SK-N-SH (cell line): ENCODE results near the gene CDK5RAP2. TPM values are rescaled to one million over a fixed set of nuclear protein-coding genes. Genes with fewer than 3 reads are reported as not detected.

Experiments
- CTCF ChIA-PET: fragments of 300-600, 350-600 bp; formaldehyde crosslinking; extraction: SDS; loops from one replicate; lab custom pipeline; 2021; lab: Yijun Ruan, JAX
- POLR2A ChIA-PET: fragments of 350-600 bp; sonication (Branson Sonifier 250); formaldehyde crosslinking; extraction: SDS; loops from one replicate; lab custom pipeline; 2020; ENCODE audit warnings: antibody characterized with exemption, inconsistent platforms; lab: Yijun Ruan, JAX
- DNase-seq: peaks from one replicate; pipeline ENCODE4 v3.0.0; 2012
- H2AFZ ChIP-seq: fragments of 200-600 bp; sonication (generic); 2 replicates; pipeline ENCODE4 v1.8.1; 2016; ENCODE audit warnings: antibody characterized with exemption, mild to moderate bottlenecking, low read depth
- H3F3A ChIP-seq: fragments of 200-600 bp; sonication (generic); replicated peaks from 2 replicates; pipeline ENCODE3; 2016; ENCODE audit warnings: antibody characterized with exemption, mild to moderate bottlenecking; ENCODE audit not compliant: insufficient read depth
- H3K27ac ChIP-seq, 2 experiments: fragments of 200-500 bp in 1 of 2; fragments of 200-600 bp in 1 of 2; sonication (Bioruptor generic) in 1 of 2; sonication (generic), shearing (Covaris generic) in 1 of 2; 2 replicates each; pipeline versions ENCODE4 v1.5.1 to v1.6.1; 2014 to 2016; ENCODE audit warnings: low read depth in 2 of 2, inconsistent platforms in 1 of 2, low read length in 1 of 2, mild to moderate bottlenecking in 1 of 2, mixed read lengths in 1 of 2
- H3K27me3 ChIP-seq: fragments of 200-600 bp; sonication (generic), shearing (Covaris generic); 2 replicates; pipeline ENCODE4 v1.6.1; 2016; ENCODE audit warnings: mixed run types; ENCODE audit not compliant: insufficient read depth
- H3K36me3 ChIP-seq, 2 experiments: fragments of 200-500 bp in 1 of 2; fragments of 200-600 bp in 1 of 2; sonication (Bioruptor generic) in 1 of 2; sonication (generic) in 1 of 2; replicated peaks in 1 of 2; 2 replicates each; pipeline versions ENCODE3 to v1.5.1; 2014 to 2016; ENCODE audit warnings: low read length in 1 of 2, mild to moderate bottlenecking in 1 of 2; ENCODE audit not compliant: insufficient read depth in 2 of 2, control insufficient read depth in 1 of 2
- H3K4me1 ChIP-seq, 2 experiments: fragments of 200-500 bp in 1 of 2; fragments of 200-600 bp in 1 of 2; sonication (Bioruptor generic) in 1 of 2; sonication (generic), shearing (Covaris generic) in 1 of 2; 2 replicates each; pipeline versions ENCODE4 v1.5.1 to v1.6.1; 2014 to 2016; ENCODE audit warnings: low read depth in 1 of 2, low read length in 1 of 2, mixed run types in 1 of 2; ENCODE audit not compliant: insufficient read depth in 2 of 2, control insufficient read depth in 1 of 2
- H3K4me2 ChIP-seq: fragments of 200-600 bp; sonication (generic), shearing (Covaris generic); 2 replicates; pipeline ENCODE4 v1.6.1; 2017; ENCODE audit warnings: mixed run types
- H3K4me3 ChIP-seq, 2 experiments: fragments of 200-500 bp in 1 of 2; fragments of 200-600 bp in 1 of 2; sonication (Bioruptor generic) in 1 of 2; sonication (generic), shearing (Covaris generic) in 1 of 2; 2 replicates each; pipeline versions ENCODE4 v1.5.1 to v1.8.1; 2014 to 2016; ENCODE audit warnings: low read depth in 2 of 2, inconsistent platforms in 1 of 2, low read length in 1 of 2, mild to moderate bottlenecking in 1 of 2, mixed read lengths in 1 of 2, moderate library complexity in 1 of 2
- H3K79me2 ChIP-seq: fragments of 200-600 bp; sonication (generic); 2 replicates; pipeline ENCODE4 v1.8.1; 2017; ENCODE audit warnings: mild to moderate bottlenecking; ENCODE audit not compliant: insufficient read depth
- H3K9ac ChIP-seq: fragments of 200-600 bp; sonication (generic); 2 replicates; pipeline ENCODE4 v1.6.1; 2017; ENCODE audit warnings: mixed run types
- H3K9me2 ChIP-seq: fragments of 200-600 bp; sonication (generic); 2 replicates; pipeline ENCODE4 v1.6.1; 2017; ENCODE audit warnings: mixed run types
- H3K9me3 ChIP-seq: fragments of 200-600 bp; sonication (generic); 2 replicates; pipeline ENCODE4 v1.6.1; 2017; ENCODE audit warnings: mixed run types, mild to moderate bottlenecking, moderate library complexity
- H4K20me1 ChIP-seq: fragments of 200-600 bp; sonication (generic); 2 replicates; pipeline ENCODE4 v1.6.1; 2017; ENCODE audit warnings: mild to moderate bottlenecking, mixed run types; ENCODE audit not compliant: insufficient read depth
- CHD2 ChIP-seq: fragments of 150-350 bp; IDR thresholded peaks from 2 replicates; pipeline ENCODE4 v1.6.1; 2018; ENCODE audit warnings: low read length; ENCODE audit not compliant: partially characterized antibody
- CTCF ChIP-seq: fragments of 200-600 bp; sonication (generic); IDR thresholded peaks from 2 replicates; pipeline ENCODE4 v1.6.1; 2017; ENCODE audit warnings: antibody characterized with exemption, mild to moderate bottlenecking, moderate library complexity
- ELF1 ChIP-seq: IDR thresholded peaks from 2 replicates; pipeline ENCODE4 v1.4.0; 2012
- EP300 ChIP-seq, 2 experiments: IDR thresholded peaks; 2 replicates each; pipeline versions ENCODE4 v1.4.0 to v1.6.1; 2012; ENCODE audit warnings: borderline replicate concordance in 1 of 2, low read depth in 1 of 2, low read length in 1 of 2
- EZH2phosphoT487 ChIP-seq: fragments of 200-600 bp; sonication (generic); IDR thresholded peaks from 2 replicates; pipeline ENCODE4 v1.6.1; 2017; ENCODE audit warnings: low read depth, mixed run types, mild to moderate bottlenecking, antibody characterized with exemption, moderate library complexity, borderline replicate concordance
- FOSL2 ChIP-seq: IDR thresholded peaks from 2 replicates; pipeline ENCODE4 v1.4.0; 2012; ENCODE audit warnings: low read depth, mild to moderate bottlenecking, moderate library complexity, borderline replicate concordance
- GATA2 ChIP-seq: sonication (generic); formaldehyde crosslinking; IDR thresholded peaks from 2 replicates; pipeline ENCODE4 v1.5.0; 2020; ENCODE audit warnings: mild to moderate bottlenecking, missing genetic modification reagents
- MEF2A ChIP-seq: IDR thresholded peaks from 2 replicates; pipeline ENCODE4 v1.4.0; 2012; ENCODE audit warnings: low read depth, borderline replicate concordance
- MXI1 ChIP-seq: IDR thresholded peaks from 2 replicates; pipeline ENCODE4 v1.6.1; 2012; ENCODE audit warnings: mild to moderate bottlenecking, low read depth, low read length, improper control_type of control experiment
- NFIC ChIP-seq: IDR thresholded peaks from 2 replicates; pipeline ENCODE4 v1.4.0; 2012; ENCODE audit warnings: borderline replicate concordance
- PBX3 ChIP-seq: IDR thresholded peaks from 2 replicates; pipeline ENCODE4; 2012
- RFX5 ChIP-seq: IDR thresholded peaks from 2 replicates; pipeline ENCODE4 v1.6.1; 2012; ENCODE audit warnings: mild to moderate bottlenecking, improper control_type of control experiment, low read length
- RXRA ChIP-seq: IDR thresholded peaks from 2 replicates; pipeline ENCODE4 v1.4.0; 2012; ENCODE audit warnings: low read depth, mild to moderate bottlenecking, borderline replicate concordance
- SIN3A ChIP-seq: IDR thresholded peaks from 2 replicates; pipeline ENCODE4 v1.6.1; 2012; ENCODE audit warnings: low read depth, mild to moderate bottlenecking, low read length, moderate library complexity, borderline replicate concordance
- SMC3 ChIP-seq: IDR thresholded peaks from 2 replicates; pipeline ENCODE4 v1.6.1; 2012; ENCODE audit warnings: low read depth, low read length, improper control_type of control experiment
- TAF1 ChIP-seq: IDR thresholded peaks from 2 replicates; pipeline ENCODE4 v1.6.1; 2012; ENCODE audit warnings: low read depth, mild to moderate bottlenecking, low read length, moderate library complexity, borderline replicate concordance
- USF1 ChIP-seq: IDR thresholded peaks from 2 replicates; pipeline ENCODE4 v1.4.0; 2012; ENCODE audit warnings: low read depth, borderline replicate concordance
- USF2 ChIP-seq: fragments of 150-350 bp; IDR thresholded peaks from 2 replicates; pipeline ENCODE4 v1.6.1; 2017; ENCODE audit warnings: antibody characterized with exemption, low read length, low read depth, borderline replicate concordance
- ZBTB33 ChIP-seq: IDR thresholded peaks from 2 replicates; pipeline ENCODE4 v1.4.0; 2012; ENCODE audit warnings: low read depth, borderline replicate concordance
- WGBS: methylation state at CpG from one replicate; pipeline ENCODE4 v1.1.6; 2017; ENCODE audit warnings: low lambda C conversion rate; 5-methylcytosine and 5-hydroxymethylcytosine counted together
- polyA plus RNA-seq, 3 experiments: library from polyadenylated mRNA; depleted of rRNA; stranded (reverse); fragments of >200 nt; gene quantifications; 2 replicates each; pipeline ENCODE4 v1.2.3, GENCODE V29; 2012

CDK5RAP2 gene
- polyA plus RNA-seq, 1 of the 3 experiments (the other 2 are of a cell fraction), result 20.7 TPM

GRCh38 chr9:120545701-120546550 is 34.0 kb downstream of the CDK5RAP2 start:
- H2AFZ ChIP-seq, result no peak overlapping the region
- TF ChIP-seq SMC3, result no peak
- TF ChIP-seq GATA2 (CRISPR knock-in tag), result no peak
- no peak for TF ChIP-seq NFIC
- no peak overlapping the region for H3K9ac ChIP-seq
- peaks cover 6% of the 10 kb centered on the region; the same call in 1 of the 2 replicates for H3K79me2 ChIP-seq
- no peaks in the 10 kb centered on the region for H3K9me2 ChIP-seq
- H3K9me3 ChIP-seq, result no peaks in the 10 kb centered on the region
- no peak overlapping the region for H3K4me2 ChIP-seq
- 90% methylated on average over 6 of the region's 6 CpGs for WGBS
- CTCF ChIA-PET, result interaction anchor here (1.1 kb wide), 2 partner anchors 13 to 74 kb away, joined by 3 read pairs; no protein-coding TSS in a partner anchor
- H4K20me1 ChIP-seq, result no peaks in the 10 kb centered on the region
- POLR2A ChIA-PET, result no interaction called here
- H3K27me3 ChIP-seq, result no peaks in the 10 kb centered on the region
- no peak for DNase-seq
- no peak overlapping the region for H3K27ac ChIP-seq
- no peaks in the 10 kb centered on the region for H3F3A ChIP-seq
- no peaks in the 10 kb centered on the region for H3K4me1 ChIP-seq
- peaks cover 18 to 61% of the 10 kb centered on the region in 2 experiments for H3K36me3 ChIP-seq
- H3K4me3 ChIP-seq, result no peak overlapping the region

GRCh38 chr9:120544441-120544840 is 35.5 kb downstream of the CDK5RAP2 start:
- Histone ChIP-seq H4K20me1 (no peaks in the 10 kb centered on the region), H3K9ac (no peak overlapping the region), H3K27me3 (no peaks in the 10 kb centered on the region), H3K4me3 (no peak overlapping the region), H2AFZ (no peak overlapping the region), H3K4me1 (no peaks in the 10 kb centered on the region; a peak in 1 of 4 replicates), H3F3A (peaks cover 2% of the 10 kb centered on the region), H3K9me2 (no peaks in the 10 kb centered on the region), H3K36me3 (peaks cover 11 to 54% of the 10 kb centered on the region in 2 experiments), H3K9me3 (no peaks in the 10 kb centered on the region), H3K4me2 (no peak overlapping the region), H3K79me2 (no peaks in the 10 kb centered on the region), H3K27ac (no peak overlapping the region)
- ChIA-PET CTCF (interaction anchor here (1.0 to 1.2 kb wide), 2 partner anchors 13 to 67 kb away, joined by 4 read pairs; no protein-coding TSS in a partner anchor), POLR2A (no interaction called here)
- 80% methylated on average over 1 of the region's 1 CpG for WGBS
- TF ChIP-seq EP300 (IDR thresholded peaks at IDR 0.05; ENCODE audit: borderline replicate concordance in 1 of 2, low read depth in 1 of 2, low read length in 1 of 2) (no peak), EZH2phosphoT487 (no peak), TAF1 (no peak), MXI1 (no peak), SMC3 (no peak), USF2 (no peak), PBX3 (no peak), ZBTB33 (no peak), NFIC (no peak), CTCF (no peak), RFX5 (no peak), SIN3A (no peak), USF1 (no peak), MEF2A (no peak), CHD2 (no peak), FOSL2 (no peak), ELF1 (no peak), RXRA (no peak)
- no peak for DNase-seq
